ENCODE results near the gene CHPF2.

CHPF2 gene

DNA sequence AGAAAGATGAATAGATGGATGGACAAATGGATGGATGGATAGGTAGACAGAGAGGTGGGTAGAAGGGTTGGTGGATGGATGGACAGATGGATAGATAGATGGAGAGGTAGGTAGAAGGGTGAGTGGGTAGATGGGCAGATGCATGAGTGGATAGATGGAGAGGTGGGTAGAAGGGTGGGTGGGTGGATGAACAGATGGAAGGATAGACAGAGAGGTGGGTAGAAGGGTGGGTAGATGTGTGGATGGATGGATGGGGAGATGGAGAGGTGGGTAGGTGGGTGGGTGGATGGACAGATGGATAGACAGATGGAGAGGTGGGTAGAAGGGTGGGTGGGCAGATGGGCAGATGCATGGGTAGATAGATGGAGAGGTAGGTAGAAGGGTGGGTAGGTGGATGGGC lies 34.4 kb upstream of the CHPF2 start:
- no peak for TF ChIP-seq GATA1 (IDR thresholded peaks at IDR 0.05; ENCODE audit: low read depth, low read length)
- no peak for TF ChIP-seq POLR2A (IDR thresholded peaks at IDR 0.05; ENCODE audit: low read length)
- no peak for DNase-seq

DNA sequence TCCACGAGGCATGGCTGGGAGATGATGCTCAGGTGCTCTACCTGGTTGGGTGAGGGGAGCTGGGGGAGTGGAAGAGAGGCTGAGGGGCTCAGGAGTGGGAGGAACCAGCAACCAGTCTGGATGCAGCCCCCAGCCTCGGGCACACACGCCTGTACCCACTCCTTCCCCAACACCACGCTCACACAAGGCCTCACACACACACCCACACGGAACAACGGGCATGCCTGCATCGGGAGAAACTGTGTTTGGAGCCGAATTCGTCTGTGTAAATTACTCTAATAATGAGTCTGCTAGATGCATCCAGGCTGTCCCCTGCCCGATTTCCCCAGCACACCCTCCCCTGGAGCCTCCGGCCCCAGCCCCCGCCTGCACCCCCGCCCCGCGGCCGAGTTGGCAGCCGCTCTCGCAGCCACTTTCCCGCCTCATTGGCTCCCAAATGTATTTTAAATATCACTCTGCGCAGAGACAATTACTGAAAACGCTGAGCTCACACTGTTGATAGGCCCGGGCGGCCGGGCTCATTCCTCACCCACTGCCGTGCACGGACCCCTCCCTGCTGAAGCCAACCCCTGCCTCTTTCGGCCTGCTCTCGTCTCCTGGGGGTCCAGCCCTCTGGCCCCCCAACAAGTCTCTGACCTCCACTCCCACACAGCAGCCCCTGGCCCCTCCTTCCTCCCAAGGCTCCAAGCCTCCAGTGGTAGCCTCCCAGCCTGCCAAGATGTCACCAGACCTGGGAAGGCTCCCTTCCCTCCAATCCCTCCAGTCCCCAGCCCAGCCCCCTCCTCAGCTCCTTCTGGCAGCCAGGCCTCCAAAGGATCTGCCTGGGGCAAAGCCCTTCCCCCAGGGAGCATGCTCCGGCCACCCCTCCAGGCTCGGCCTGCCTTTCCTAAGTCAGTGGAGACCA lies 33.1 kb upstream of the CHPF2 start:
- DNase-seq, result no peak
- no peak for TF ChIP-seq GATA1 (IDR thresholded peaks at IDR 0.05; ENCODE audit: low read depth, low read length)
- no peak for TF ChIP-seq POLR2A (IDR thresholded peaks at IDR 0.05; ENCODE audit: low read length)

GRCh38 chr7:151201344-151201743 lies 30.9 kb upstream of the CHPF2 start:
- TF ChIP-seq POLR2A (IDR thresholded peaks at IDR 0.05; ENCODE audit: low read length) (no peak), GATA1 (IDR thresholded peaks at IDR 0.05; ENCODE audit: low read depth, low read length) (no peak)
- DNase-seq, result no peak

DNA sequence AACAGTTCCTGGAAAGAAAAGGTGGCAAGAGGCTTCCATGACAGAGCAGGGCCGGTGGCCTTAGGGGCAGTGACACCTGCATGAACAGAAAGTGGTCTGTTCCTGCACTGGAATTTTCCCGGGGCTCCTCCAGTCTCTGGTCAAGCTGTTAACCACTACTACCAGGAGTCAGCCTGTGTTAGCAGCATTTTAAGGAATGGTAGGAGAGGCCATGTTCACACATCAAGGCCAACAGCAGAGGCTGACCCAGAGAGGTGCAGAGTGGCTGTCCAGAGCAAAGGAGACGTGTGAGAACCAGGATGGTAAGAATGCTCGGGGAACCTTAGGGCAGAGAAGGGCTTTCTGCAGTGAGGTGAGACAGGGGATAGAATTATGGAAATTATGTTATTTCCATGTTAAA lies 30.5 kb upstream of the CHPF2 start:
- DNase-seq, result no peak
- no peak for TF ChIP-seq POLR2A (IDR thresholded peaks at IDR 0.05; ENCODE audit: low read length)

DNA sequence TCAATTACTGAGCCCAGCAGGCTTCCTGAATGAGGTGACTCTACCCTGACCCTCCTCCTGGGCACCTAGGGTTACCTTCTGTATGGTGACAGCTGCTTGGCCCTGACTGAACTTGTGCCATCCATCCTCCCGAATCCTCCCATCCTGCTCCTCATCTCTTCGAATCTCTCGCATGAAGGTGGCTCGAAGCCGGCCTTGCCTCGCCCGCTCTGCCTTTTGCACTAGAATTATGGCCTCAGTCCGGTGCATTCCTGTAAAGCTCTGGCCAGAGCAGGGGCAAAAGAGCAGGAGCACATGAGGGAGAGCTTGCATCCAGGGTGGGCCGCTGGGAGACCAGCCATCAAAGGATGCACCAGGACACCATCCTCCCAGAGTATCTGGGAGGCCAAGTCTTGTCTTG lies 29.4 kb upstream of the CHPF2 start:
- DNase-seq, result no peak

GRCh38 chr7:151204383-151205032 lies 27.8 kb upstream of the CHPF2 start:
- TF ChIP-seq GATA1 (IDR thresholded peaks at IDR 0.05; ENCODE audit: low read depth, low read length), result no peak
- TF ChIP-seq POLR2A (IDR thresholded peaks at IDR 0.05; ENCODE audit: low read length), result no peak
- DNase-seq, result no peak

More for the DNA sequence above, 29.4 kb upstream of the CHPF2 start:
- no peak for TF ChIP-seq GATA1 (IDR thresholded peaks at IDR 0.05; ENCODE audit: low read depth, low read length)
- no peak for TF ChIP-seq POLR2A (IDR thresholded peaks at IDR 0.05; ENCODE audit: low read length)

DNA sequence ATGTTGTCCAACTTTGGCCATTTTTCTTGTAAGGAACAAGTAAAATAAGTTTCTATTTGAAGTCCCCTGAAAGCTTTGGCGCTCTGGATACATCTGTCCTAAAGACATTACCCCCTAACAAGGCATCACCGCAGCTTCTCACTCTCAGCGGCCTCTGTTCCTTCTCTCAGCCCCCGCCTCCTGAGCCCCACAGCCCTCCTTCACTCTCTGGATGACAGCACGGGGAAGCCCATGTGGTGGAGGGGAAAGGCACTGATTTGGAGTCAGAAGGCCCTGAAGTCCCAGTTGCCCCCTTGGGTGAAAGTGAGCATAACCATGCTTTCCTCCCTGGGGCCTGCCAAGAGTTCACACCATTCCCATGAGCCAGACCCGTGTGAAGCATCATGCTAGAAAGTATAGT lies 26.6 kb upstream of the CHPF2 start:
- no peak for DNase-seq

GRCh38 chr7:151206914-151207313 lies 25.4 kb upstream of the CHPF2 start:
- TF ChIP-seq POLR2A (IDR thresholded peaks at IDR 0.05; ENCODE audit: low read length) (no peak), GATA1 (IDR thresholded peaks at IDR 0.05; ENCODE audit: low read depth, low read length) (no peak)
- DNase-seq, result no peak

More for the DNA sequence above, 26.6 kb upstream of the CHPF2 start:
- TF ChIP-seq POLR2A (IDR thresholded peaks at IDR 0.05; ENCODE audit: low read length), result no peak
- TF ChIP-seq GATA1 (IDR thresholded peaks at IDR 0.05; ENCODE audit: low read depth, low read length), result no peak

DNA sequence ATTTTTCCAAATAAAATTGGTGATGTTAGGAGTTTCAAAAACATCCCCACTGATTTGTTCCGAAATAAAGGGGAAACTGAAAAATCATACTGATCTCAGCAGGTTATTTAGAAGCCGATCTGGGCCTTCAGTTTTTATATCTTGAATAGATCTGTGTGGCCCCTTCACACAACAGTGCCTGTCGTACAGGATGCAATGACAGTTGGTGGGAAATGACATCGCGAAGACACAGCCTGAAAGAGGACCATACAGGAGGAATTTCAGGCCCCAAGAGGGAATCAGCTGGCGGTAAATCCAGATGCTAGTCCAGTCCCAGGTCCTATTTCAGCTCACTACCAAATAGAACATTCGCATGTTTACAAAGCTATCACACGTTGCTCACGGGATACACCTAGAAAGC lies 25.0 kb upstream of the CHPF2 start:
- TF ChIP-seq POLR2A (IDR thresholded peaks at IDR 0.05; ENCODE audit: low read length), result no peak
- no peak for TF ChIP-seq GATA1 (IDR thresholded peaks at IDR 0.05; ENCODE audit: low read depth, low read length)

DNA sequence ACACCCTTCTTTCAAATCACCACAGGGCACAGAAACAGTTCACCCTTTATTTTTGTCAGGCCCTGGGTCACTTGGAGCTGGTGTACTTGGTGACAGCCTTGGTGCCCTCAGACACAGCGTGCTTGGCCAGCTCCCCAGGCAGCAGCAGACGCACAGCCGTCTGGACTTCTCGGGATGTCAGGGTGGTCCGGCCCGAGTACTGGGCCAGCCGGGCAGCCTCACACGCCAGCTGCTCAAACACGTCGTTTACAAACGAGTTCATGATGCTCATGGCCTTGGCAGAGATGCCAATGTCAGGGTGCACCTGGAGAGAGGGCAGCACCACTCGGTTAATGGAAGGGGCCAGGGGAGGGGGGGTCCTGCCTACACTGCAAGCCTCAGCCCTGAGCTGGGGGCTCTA lies 24.5 kb upstream of the CHPF2 start:
- no peak for DNase-seq
- TF ChIP-seq GATA1 (IDR thresholded peaks at IDR 0.05; ENCODE audit: low read depth, low read length), result no peak
- no peak for TF ChIP-seq POLR2A (IDR thresholded peaks at IDR 0.05; ENCODE audit: low read length)

More for the DNA sequence above, 25.0 kb upstream of the CHPF2 start:
- no peak for DNase-seq

GRCh38 chr7:151208253-151208862 lies 23.9 kb upstream of the CHPF2 start:
- no peak for TF ChIP-seq POLR2A (IDR thresholded peaks at IDR 0.05; ENCODE audit: low read length)
- no peak for TF ChIP-seq GATA1 (IDR thresholded peaks at IDR 0.05; ENCODE audit: low read depth, low read length)
- DNase-seq, result no peak

GRCh38 chr7:151209588-151209987 lies 22.7 kb upstream of the CHPF2 start:
- TF ChIP-seq GATA1 (IDR thresholded peaks at IDR 0.05; ENCODE audit: low read depth, low read length) (no peak), POLR2A (IDR thresholded peaks at IDR 0.05; ENCODE audit: low read length) (no peak)
- DNase-seq, result no peak

- no peak for DNase-seq
- TF ChIP-seq POLR2A (IDR thresholded peaks at IDR 0.05; ENCODE audit: low read length) (no peak), GATA1 (IDR thresholded peaks at IDR 0.05; ENCODE audit: low read depth, low read length) (no peak)
These were observed 22.0 kb upstream of the CHPF2 start, which contains the start of gene H2BK1 for GRCh38 chr7:151210087-151210854. H2BK1 (minus strand) TSS chr7:151210488; CDS start chr7:151210318, 170 bp downstream.
